GM12874 (cell line): ENCODE data around the gene KCNH2.

ENCODE experiments used
- CTCF ChIP-seq: IDR thresholded peaks from 2 replicates; pipeline ENCODE4 v1.5.1; 2011; ENCODE audit warnings: low read depth, mild to moderate bottlenecking, control low read depth, low read length, moderate library complexity; ENCODE audit not compliant: insufficient read depth

KCNH2 gene

GRCh38 chr7:150961510-150962289 is 16.4 kb downstream of the KCNH2 start:
- no peak for TF ChIP-seq CTCF

DNA sequence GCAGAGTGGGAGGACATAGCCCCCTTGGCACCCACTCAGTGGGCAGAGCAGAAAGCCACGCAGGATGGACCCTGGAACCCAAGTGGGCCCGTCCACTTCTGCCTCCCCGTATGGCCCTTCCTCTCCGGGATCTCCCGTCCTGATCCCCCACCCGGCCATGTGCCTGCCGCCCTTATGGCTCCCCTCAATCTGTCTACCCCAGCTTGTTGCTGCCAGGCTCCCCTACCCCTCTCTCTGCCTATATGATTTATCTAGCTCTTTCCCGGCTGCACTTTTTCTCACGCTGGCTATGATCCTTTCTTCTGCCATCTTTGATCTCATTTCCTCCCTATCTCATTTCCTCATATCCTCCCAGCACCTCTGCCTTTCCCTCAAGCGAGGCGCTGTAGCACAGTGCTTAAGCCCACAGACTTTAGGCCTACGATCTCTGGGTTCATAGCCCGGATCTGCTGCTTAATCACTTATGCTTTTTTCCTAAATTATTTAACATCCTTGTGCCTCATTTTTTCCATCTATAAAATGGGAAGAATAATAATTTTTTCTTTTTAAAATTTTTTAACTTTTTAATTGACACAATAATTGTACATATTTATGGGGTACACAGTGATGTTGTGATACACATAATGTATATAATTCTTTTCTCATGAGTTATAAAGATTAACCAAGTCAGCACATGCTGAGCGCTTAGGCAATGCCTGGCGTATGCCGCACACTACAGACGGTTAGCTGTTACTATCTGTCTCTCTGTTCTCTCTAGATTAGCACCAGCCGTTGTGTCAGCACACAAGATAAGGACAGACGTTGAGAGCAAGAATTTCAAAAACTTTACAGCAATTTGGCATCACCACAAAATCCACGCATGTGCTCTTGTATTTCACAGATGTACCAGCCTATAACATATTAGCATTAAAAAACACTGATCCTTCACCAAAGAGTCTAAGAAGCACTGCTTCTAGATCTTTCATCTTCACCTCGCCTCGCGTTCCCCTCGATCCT is 18.1 kb downstream of the KCNH2 start:
- no peak for TF ChIP-seq CTCF

- no peak for TF ChIP-seq CTCF
Observed at GRCh38 chr7:150959081-150959480, 19.0 kb downstream of the KCNH2 start.

DNA sequence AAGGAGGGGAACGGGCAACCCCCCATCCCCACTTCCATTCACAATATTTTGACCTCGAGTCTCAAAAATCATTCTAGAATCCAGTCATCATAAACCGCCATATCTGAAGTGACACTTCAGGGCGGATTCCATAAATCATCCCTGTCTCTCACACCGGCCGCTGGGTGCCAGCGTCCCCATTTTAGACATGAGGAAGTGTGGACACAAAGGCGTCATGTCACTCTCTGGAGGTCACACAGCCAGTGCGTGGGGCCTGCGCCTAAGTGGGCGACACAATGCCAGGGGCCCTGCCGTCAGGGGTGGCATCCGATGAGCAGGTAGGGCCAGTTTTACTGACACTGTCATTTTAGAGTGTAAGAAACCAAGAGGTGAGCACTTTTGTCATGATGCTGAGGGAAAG is 19.5 kb downstream of the KCNH2 start:
- TF ChIP-seq CTCF: no peak

DNA sequence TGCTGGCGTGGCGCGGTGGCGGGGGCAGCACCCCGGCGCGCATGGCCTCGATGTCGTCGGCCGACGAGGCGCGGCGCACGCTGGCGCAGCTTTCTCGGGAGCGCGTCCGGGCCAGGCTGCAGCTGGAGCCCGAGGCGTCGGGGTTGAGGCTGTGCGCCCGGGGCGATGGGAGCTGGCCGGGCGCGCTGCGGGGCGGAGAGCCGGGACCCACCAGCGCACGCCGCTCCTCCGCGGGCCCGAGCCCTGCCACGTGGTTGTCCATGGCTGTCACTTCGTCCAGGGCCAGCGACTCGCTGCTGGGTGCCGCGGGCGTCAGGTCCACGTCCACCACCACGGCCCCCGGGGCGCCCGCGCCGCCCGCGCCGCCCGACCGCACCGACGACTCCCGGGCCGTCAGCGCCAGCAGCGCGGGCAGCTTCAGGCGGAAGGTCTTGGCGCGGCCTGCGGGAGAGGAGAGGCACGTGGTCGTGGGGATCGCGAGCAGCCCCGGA is 20.0 kb downstream of the KCNH2 start:
- no peak for TF ChIP-seq CTCF

DNA sequence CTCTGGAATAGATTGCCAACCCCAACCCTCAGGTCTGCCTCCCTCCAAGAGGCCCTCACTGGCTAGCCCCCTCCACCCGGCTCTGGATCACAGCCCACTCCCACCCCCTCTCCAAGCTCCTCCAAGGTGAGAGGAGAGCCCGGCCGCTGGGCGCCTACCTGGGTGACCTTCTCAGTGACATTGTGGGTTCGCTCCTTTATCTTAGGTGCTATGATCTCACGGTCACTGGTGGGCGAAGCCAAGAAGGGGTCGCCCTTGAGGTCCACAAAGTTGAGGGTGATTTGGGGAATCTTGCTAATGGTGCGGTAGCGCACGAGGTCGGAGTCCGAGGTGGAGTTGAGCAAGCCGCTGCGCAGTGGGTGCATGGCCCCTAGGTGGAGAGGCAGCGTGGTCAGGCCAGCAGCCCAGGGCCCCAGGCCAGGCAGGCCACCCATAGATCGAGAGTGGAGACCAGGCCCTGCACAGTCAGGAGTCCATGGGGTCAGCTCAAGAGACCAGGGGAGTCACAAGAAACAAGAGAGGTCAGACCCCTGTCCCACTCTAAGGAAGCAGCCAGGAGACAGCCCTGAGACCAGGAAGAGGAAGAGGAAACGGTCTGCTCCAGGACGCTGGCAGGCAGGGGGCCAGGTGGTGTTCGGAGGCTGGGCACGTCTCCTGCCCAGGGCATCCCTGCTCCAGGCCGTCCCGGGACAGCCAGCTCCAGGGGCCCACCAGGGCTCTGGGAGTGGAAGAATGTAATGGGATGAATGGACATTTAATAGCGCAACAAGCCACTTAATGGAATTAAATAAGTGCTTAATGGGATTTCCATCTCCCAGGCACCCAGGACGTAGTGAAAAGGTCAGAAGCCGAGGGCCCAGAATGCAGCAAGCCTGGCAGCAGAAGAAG is 20.7 kb downstream of the KCNH2 start:
- no peak for TF ChIP-seq CTCF
